ENCODE measurements around the gene VASH2.

VASH2 gene

DNA sequence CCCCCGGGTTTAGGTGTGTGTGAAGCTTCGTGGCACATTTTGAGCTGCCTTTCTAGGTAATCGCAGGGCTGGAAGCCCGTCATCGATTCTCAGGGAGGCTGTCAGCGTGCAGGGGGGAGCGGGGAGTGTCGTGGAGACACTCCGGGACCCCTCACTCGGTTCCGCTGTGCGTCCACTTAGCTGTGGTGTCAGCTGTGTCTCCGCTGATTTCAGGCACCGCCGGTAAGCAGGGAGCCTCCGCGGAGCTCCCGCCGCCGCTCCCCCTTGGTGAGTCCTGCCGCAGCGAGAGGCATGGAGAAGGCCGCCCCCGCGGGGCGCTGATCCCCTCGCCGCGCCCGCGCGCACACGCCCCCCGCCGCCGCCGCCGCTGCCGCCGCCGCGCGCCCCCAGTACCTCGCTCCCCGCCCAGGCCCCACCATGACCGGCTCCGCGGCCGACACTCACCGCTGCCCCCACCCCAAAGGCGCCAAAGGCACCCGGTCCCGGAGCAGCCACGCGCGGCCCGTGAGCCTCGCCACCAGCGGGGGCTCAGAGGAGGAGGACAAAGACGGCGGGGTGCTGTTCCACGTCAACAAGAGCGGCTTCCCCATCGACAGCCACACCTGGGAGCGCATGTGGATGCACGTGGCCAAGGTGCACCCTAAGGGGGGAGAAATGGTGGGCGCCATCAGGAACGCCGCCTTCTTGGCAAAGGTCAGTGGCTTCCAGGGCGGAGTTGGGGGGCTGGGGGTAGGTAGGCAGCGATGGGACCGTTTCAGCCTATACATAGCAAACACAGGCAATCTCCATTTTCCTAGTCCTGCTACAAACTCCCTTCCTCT is 995 bp downstream of the VASH2 start:
- Histone ChIP-seq H3K27me3 (peaks cover 76% of the 10 kb centered on the region), H3K27ac (no peak overlapping the region), H3K36me3 (no peaks in the 10 kb centered on the region), H3K4me1 (ENCODE audit: control insufficient read depth in 1 of 2, insufficient read depth in 1 of 2, low read depth in 1 of 2, low read length in 1 of 2) (peaks cover 19 to 26% of the 10 kb centered on the region in 2 experiments), H3K9me3 (no peaks in the 10 kb centered on the region), H3K4me3 (ENCODE audit: low read depth in 1 of 2, low read length in 1 of 2) (peak overlapping the region; percentile 44 to 55)
- TF ChIP-seq, protein P1, sequence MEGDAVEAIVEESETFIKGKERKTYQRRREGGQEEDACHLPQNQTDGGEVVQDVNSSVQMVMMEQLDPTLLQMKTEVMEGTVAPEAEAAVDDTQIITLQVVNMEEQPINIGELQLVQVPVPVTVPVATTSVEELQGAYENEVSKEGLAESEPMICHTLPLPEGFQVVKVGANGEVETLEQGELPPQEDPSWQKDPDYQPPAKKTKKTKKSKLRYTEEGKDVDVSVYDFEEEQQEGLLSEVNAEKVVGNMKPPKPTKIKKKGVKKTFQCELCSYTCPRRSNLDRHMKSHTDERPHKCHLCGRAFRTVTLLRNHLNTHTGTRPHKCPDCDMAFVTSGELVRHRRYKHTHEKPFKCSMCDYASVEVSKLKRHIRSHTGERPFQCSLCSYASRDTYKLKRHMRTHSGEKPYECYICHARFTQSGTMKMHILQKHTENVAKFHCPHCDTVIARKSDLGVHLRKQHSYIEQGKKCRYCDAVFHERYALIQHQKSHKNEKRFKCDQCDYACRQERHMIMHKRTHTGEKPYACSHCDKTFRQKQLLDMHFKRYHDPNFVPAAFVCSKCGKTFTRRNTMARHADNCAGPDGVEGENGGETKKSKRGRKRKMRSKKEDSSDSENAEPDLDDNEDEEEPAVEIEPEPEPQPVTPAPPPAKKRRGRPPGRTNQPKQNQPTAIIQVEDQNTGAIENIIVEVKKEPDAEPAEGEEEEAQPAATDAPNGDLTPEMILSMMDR (IDR thresholded peaks at IDR 0.05), result no peak

DNA sequence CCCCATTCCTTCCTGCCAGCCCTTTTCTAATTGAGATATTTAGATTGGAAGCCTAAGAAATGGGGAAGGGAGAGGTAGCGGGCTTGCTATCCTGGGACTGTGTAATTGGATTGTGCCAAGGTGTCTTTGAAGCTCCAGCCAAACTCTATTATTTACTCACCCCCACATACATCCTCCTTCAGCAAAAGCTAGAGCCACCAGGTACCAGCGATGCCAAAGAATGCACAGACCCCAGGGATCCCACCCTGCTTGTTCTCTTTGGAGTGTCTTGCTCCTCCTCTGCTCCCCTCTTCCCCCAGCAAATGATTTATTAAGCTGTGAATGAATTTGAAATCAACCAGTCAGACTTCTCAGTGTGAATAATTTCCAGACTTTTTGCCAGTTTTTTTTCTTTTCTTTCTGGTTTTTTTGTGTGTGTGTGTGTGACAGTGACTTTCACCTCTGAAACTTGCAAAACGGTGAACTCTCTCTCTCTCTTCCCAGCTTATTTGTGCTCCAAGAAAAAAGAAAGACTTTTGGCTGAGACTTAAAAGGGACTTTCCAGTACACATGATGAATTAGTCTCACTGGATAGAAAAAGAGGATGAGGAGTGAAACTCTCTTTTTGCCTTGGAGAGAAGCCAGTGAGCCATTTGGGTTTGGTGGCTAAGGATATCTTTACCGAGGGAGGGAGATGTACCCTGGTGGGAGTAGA is 1.8 kb downstream of the VASH2 start:
- TF ChIP-seq, protein P1 (IDR thresholded peaks at IDR 0.05), result no peak
- Histone ChIP-seq H3K27ac (no peak overlapping the region), H3K36me3 (no peaks in the 10 kb centered on the region), H3K9me3 (no peaks in the 10 kb centered on the region), H3K27me3 (peaks cover 69% of the 10 kb centered on the region), H3K4me1 (ENCODE audit: control insufficient read depth in 1 of 2, insufficient read depth in 1 of 2, low read depth in 1 of 2, low read length in 1 of 2) (peaks cover 19 to 28% of the 10 kb centered on the region in 2 experiments), H3K4me3 (ENCODE audit: low read depth in 1 of 2, low read length in 1 of 2) (no peak overlapping the region)

DNA sequence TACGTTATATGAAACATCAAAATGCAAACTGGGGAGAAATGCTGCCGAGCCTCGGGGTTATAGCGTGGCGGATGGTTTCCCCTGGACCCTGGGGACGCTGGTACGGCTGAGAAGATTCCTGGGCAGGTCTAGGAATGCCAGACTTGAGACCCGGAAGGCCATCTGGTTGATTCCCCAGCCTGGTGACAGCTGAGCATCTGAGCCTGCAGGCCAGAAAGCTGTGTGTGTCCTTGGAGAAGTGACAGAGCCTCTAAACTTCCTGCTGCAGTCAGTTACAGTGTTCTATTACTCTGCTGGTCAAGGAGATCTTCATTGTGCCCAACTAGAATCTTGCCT is 2.3 kb downstream of the VASH2 start:
- no peak overlapping the region for H3K27ac ChIP-seq
- TF ChIP-seq, protein P1 (IDR thresholded peaks at IDR 0.05), result no peak
- H3K27me3 ChIP-seq, result peaks cover 64% of the 10 kb centered on the region
- H3K4me1 ChIP-seq (ENCODE audit: control insufficient read depth in 1 of 2, insufficient read depth in 1 of 2, low read depth in 1 of 2, low read length in 1 of 2), result peaks cover 19 to 28% of the 10 kb centered on the region in 2 experiments
- H3K9me3 ChIP-seq, result no peaks in the 10 kb centered on the region
- no peak overlapping the region for H3K4me3 ChIP-seq (ENCODE audit: low read depth in 1 of 2, low read length in 1 of 2)
- no peaks in the 10 kb centered on the region for H3K36me3 ChIP-seq

DNA sequence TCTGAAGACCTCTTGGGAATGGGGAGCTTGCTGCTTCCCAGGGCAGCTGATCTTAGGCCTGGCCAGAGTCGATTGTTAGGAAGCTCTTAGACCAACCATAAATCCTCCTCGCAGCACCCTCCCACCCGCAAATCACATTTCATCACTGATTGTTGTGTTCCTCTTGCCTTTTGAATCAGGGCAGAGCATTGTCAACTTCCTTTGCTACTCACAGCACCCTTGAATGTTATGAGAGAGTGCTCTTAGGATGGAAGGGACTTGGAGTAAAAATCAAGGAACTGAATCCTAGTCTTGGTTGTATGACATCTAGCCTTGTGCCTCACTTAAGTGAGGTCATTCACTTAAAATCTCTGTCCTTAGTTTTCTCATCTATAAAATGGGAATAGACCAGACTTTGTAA is 3.0 kb downstream of the VASH2 start:
- H3K27me3 ChIP-seq, result peaks cover 64% of the 10 kb centered on the region
- TF ChIP-seq, protein P1 (IDR thresholded peaks at IDR 0.05), result no peak
- H3K27ac ChIP-seq, result no peak overlapping the region
- H3K9me3 ChIP-seq, result no peaks in the 10 kb centered on the region
- no peak overlapping the region for H3K4me3 ChIP-seq (ENCODE audit: low read depth in 1 of 2, low read length in 1 of 2)
- H3K36me3 ChIP-seq, result no peaks in the 10 kb centered on the region
- H3K4me1 ChIP-seq (ENCODE audit: control insufficient read depth in 1 of 2, insufficient read depth in 1 of 2, low read depth in 1 of 2, low read length in 1 of 2), result peaks cover 23 to 35% of the 10 kb centered on the region in 2 experiments

DNA sequence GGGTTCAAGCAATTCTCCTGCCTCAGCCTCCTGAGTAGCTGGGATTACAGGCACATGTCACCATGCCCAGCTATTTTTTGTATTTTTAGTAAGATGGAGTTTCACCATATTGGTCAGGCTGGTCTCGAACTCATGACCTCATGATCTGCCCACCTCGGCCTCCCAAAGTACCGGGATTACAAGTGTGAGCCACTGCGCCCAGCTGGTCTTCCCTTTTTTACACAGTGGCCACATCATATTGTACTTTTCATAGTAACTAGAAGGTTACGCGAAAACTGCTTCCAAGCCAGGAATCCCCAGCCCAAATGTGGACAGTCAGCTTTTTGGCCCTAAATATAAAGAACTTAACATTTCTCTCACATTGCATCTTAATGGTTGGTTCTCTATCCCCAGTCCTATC is 4.2 kb downstream of the VASH2 start:
- Histone ChIP-seq H3K9me3 (no peaks in the 10 kb centered on the region), H3K36me3 (no peaks in the 10 kb centered on the region), H3K4me3 (ENCODE audit: low read depth in 1 of 2, low read length in 1 of 2) (no peak overlapping the region), H3K4me1 (ENCODE audit: control insufficient read depth in 1 of 2, insufficient read depth in 1 of 2, low read depth in 1 of 2, low read length in 1 of 2) (peaks cover 28 to 40% of the 10 kb centered on the region in 2 experiments), H3K27ac (no peak overlapping the region), H3K27me3 (peaks cover 52% of the 10 kb centered on the region)
- TF ChIP-seq, protein P1 (IDR thresholded peaks at IDR 0.05), result no peak

Measured in neutrophil (primary cell).